B cell (primary cell): ENCODE measurements around the gene PTPRM.

ENCODE experiments used
- CTCF ChIP-seq: fragments of 200-600 bp; IDR thresholded peaks from one replicate; pipeline ENCODE4 v1.8.0; 2022; ENCODE audit warnings: antibody characterized with exemption, mild to moderate bottlenecking
- EZH2 ChIP-seq: IDR thresholded peaks from 2 replicates; pipeline ENCODE4 v1.6.1; 2012; ENCODE audit warnings: borderline replicate concordance, low read depth, mild to moderate bottlenecking, moderate library complexity, low read length; ENCODE audit not compliant: insufficient read depth, poor library complexity, severe bottlenecking

DNA sequence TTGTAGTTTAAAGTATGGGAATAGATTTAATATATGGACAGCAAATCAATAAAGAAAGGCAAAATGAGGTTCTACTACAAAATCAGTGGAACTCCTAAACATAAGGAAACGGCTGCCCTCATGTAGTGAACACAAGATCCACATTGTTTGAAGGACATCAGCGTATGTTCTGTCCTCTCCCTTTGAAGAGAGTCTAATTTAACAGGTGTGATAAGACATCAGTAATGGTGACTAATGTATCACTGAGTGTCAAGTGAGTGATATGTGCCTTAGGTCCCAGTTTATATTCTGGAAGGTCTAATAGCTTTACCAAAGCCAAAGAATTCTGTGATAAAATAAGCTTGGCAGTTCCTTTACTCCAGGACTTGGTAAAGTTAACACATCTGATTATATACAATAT lies 248.7 kb downstream of the PTPRM start:
- TF ChIP-seq CTCF (no peak), EZH2 (no peak)
